ENCODE results near the gene METAP1D. TPM values are rescaled to one million over a fixed set of nuclear protein-coding genes. Genes with fewer than 3 reads are reported as not detected.

The METAP1D gene
- total RNA-seq, 1 experiment from 2014 or later, result 4.7 TPM

DNA sequence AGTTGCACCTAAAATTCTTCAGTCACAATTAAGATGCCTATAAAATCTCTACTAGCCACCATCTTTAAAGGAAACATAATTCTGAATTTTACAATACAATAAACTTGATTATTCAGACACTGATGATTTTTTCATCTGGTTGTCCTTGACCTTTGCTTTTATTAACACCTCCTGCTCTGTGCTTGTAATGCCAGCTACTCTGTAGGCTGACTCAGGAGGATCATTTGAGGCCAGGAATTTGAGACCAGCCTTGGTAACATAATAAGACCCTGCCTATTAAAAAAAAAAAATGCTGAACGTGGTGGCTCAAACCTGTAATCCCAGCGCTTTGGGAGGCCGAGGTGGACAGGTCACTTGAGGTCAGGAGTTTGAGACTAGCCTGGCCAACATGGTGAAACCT lies 39.2 kb upstream of the METAP1D start:
- ATAC-seq, result no peak
- POLR2A ChIA-PET, result no interaction called here
- no peak for DNase-seq (ENCODE audit: low spot score)
- H3K36me3 Mint-ChIP-seq, result 0 out of 2 replicates have a peak, but pooled peaks cover under 1% of the 10 kb centered on the region
- no peak for TF ChIP-seq SMAD3 (CRISPR knock-in tag; IDR thresholded peaks at IDR 0.05; ENCODE audit: borderline replicate concordance)
- CTCF ChIA-PET, result no interaction called here
- H3K27me3 Mint-ChIP-seq (ENCODE audit: low read depth), result no peaks in the 10 kb centered on the region
- H3K9me3 Mint-ChIP-seq, result no peaks in the 10 kb centered on the region
- peaks cover 4% of the 10 kb centered on the region for H3K4me1 Mint-ChIP-seq
- H3K27ac Mint-ChIP-seq, result no peak overlapping the region
- H3K4me3 Mint-ChIP-seq, result no peak overlapping the region

DNA sequence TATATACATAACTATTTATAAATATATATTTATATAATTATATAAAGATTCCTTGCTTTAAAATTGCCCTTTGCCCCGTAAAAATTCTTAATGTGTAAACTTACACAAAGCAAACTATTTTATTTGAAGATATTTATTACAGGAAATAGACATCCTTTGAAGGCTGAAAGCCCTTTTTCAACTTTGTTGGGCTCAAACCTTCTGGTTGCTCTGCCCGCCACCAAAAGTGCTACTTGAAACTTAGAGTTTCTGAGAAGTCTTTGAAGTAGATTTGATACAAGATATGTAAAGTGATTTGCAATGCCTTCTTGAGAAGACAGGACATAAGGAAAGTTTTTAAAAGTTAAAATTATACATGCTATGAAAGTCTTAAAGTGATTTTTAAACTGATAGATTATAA lies 36.6 kb upstream of the METAP1D start:
- peaks cover 16% of the 10 kb centered on the region for H3K36me3 Mint-ChIP-seq
- POLR2A ChIA-PET, result no interaction called here
- peaks cover 4% of the 10 kb centered on the region for H3K4me1 Mint-ChIP-seq
- no peak for ATAC-seq
- H3K9me3 Mint-ChIP-seq, result no peaks in the 10 kb centered on the region
- H3K4me3 Mint-ChIP-seq, result no peak overlapping the region
- CTCF ChIA-PET, result no interaction called here
- no peak for TF ChIP-seq ZNF317 (CRISPR knock-in tag; IDR thresholded peaks at IDR 0.05; ENCODE audit: borderline replicate concordance, low read depth)
- no peak for TF ChIP-seq KAT7 (CRISPR knock-in tag; IDR thresholded peaks at IDR 0.05; ENCODE audit: borderline replicate concordance)
- TF ChIP-seq GABPB1 (CRISPR knock-in tag; IDR thresholded peaks at IDR 0.05), result no peak
- no peak for TF ChIP-seq SOX15 (CRISPR knock-in tag; IDR thresholded peaks at IDR 0.05)
- TF ChIP-seq, protein P1, sequence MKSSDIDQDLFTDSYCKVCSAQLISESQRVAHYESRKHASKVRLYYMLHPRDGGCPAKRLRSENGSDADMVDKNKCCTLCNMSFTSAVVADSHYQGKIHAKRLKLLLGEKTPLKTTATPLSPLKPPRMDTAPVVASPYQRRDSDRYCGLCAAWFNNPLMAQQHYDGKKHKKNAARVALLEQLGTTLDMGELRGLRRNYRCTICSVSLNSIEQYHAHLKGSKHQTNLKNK (CRISPR knock-in tag; IDR thresholded peaks at IDR 0.05), result no peak
- no peak for TF ChIP-seq JAZF1 (CRISPR knock-in tag; IDR thresholded peaks at IDR 0.05)
- no peak for TF ChIP-seq ZNF416 (CRISPR knock-in tag; IDR thresholded peaks at IDR 0.05)
- no peak for TF ChIP-seq ETV6 (CRISPR knock-in tag; IDR thresholded peaks at IDR 0.05)
- TF ChIP-seq, protein P2, sequence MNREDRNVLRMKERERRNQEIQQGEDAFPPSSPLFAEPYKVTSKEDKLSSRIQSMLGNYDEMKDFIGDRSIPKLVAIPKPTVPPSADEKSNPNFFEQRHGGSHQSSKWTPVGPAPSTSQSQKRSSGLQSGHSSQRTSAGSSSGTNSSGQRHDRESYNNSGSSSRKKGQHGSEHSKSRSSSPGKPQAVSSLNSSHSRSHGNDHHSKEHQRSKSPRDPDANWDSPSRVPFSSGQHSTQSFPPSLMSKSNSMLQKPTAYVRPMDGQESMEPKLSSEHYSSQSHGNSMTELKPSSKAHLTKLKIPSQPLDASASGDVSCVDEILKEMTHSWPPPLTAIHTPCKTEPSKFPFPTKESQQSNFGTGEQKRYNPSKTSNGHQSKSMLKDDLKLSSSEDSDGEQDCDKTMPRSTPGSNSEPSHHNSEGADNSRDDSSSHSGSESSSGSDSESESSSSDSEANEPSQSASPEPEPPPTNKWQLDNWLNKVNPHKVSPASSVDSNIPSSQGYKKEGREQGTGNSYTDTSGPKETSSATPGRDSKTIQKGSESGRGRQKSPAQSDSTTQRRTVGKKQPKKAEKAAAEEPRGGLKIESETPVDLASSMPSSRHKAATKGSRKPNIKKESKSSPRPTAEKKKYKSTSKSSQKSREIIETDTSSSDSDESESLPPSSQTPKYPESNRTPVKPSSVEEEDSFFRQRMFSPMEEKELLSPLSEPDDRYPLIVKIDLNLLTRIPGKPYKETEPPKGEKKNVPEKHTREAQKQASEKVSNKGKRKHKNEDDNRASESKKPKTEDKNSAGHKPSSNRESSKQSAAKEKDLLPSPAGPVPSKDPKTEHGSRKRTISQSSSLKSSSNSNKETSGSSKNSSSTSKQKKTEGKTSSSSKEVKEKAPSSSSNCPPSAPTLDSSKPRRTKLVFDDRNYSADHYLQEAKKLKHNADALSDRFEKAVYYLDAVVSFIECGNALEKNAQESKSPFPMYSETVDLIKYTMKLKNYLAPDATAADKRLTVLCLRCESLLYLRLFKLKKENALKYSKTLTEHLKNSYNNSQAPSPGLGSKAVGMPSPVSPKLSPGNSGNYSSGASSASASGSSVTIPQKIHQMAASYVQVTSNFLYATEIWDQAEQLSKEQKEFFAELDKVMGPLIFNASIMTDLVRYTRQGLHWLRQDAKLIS (CRISPR knock-in tag; IDR thresholded peaks at IDR 0.05; ENCODE audit: borderline replicate concordance), result no peak
- TF ChIP-seq, protein P3, sequence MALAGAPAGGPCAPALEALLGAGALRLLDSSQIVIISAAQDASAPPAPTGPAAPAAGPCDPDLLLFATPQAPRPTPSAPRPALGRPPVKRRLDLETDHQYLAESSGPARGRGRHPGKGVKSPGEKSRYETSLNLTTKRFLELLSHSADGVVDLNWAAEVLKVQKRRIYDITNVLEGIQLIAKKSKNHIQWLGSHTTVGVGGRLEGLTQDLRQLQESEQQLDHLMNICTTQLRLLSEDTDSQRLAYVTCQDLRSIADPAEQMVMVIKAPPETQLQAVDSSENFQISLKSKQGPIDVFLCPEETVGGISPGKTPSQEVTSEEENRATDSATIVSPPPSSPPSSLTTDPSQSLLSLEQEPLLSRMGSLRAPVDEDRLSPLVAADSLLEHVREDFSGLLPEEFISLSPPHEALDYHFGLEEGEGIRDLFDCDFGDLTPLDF (CRISPR knock-in tag; IDR thresholded peaks at IDR 0.05), result no peak
- no peak for TF ChIP-seq ZNF396 (CRISPR knock-in tag; IDR thresholded peaks at IDR 0.05; ENCODE audit: borderline replicate concordance)
- TF ChIP-seq, protein P4, sequence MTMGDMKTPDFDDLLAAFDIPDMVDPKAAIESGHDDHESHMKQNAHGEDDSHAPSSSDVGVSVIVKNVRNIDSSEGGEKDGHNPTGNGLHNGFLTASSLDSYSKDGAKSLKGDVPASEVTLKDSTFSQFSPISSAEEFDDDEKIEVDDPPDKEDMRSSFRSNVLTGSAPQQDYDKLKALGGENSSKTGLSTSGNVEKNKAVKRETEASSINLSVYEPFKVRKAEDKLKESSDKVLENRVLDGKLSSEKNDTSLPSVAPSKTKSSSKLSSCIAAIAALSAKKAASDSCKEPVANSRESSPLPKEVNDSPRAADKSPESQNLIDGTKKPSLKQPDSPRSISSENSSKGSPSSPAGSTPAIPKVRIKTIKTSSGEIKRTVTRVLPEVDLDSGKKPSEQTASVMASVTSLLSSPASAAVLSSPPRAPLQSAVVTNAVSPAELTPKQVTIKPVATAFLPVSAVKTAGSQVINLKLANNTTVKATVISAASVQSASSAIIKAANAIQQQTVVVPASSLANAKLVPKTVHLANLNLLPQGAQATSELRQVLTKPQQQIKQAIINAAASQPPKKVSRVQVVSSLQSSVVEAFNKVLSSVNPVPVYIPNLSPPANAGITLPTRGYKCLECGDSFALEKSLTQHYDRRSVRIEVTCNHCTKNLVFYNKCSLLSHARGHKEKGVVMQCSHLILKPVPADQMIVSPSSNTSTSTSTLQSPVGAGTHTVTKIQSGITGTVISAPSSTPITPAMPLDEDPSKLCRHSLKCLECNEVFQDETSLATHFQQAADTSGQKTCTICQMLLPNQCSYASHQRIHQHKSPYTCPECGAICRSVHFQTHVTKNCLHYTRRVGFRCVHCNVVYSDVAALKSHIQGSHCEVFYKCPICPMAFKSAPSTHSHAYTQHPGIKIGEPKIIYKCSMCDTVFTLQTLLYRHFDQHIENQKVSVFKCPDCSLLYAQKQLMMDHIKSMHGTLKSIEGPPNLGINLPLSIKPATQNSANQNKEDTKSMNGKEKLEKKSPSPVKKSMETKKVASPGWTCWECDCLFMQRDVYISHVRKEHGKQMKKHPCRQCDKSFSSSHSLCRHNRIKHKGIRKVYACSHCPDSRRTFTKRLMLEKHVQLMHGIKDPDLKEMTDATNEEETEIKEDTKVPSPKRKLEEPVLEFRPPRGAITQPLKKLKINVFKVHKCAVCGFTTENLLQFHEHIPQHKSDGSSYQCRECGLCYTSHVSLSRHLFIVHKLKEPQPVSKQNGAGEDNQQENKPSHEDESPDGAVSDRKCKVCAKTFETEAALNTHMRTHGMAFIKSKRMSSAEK (CRISPR knock-in tag; IDR thresholded peaks at IDR 0.05; ENCODE audit: borderline replicate concordance), result no peak
- TF ChIP-seq ZNF232 (CRISPR knock-in tag; IDR thresholded peaks at IDR 0.05), result no peak
- no peak for TF ChIP-seq CREB1 (CRISPR knock-in tag; IDR thresholded peaks at IDR 0.05)
- DNase-seq (ENCODE audit: low spot score), result no peak
- H3K27ac Mint-ChIP-seq, result no peak overlapping the region
- no peaks in the 10 kb centered on the region for H3K27me3 Mint-ChIP-seq (ENCODE audit: low read depth)

Data from WTC11 (cell line).